ENCODE measurements around the gene ACTR5.
A peak's percentile ranks its signal among the peaks of the same experiment; 100 is the strongest.

ACTR5 gene

DNA sequence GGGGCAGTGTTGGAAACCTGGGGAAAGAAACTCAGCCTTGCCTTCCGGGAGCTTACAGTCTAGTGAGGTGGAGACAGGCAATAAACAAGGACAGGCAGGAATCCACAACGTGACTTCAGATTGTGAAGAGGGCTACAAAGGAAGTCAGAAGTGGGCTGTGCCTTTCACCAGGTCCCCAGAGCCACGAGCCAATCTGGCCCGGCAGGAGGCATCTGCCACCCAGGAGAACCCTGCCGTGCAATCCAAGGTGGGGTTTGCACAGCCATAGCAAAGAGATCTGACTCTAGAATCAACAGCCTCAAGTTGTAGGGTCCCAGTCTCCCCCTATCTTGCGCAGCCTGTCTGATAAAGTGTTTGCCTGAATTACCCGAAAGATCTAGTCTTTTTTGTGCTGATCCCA is 18.5 kb upstream of the ACTR5 start:
- DNase-seq, result peak; percentile 31

DNA sequence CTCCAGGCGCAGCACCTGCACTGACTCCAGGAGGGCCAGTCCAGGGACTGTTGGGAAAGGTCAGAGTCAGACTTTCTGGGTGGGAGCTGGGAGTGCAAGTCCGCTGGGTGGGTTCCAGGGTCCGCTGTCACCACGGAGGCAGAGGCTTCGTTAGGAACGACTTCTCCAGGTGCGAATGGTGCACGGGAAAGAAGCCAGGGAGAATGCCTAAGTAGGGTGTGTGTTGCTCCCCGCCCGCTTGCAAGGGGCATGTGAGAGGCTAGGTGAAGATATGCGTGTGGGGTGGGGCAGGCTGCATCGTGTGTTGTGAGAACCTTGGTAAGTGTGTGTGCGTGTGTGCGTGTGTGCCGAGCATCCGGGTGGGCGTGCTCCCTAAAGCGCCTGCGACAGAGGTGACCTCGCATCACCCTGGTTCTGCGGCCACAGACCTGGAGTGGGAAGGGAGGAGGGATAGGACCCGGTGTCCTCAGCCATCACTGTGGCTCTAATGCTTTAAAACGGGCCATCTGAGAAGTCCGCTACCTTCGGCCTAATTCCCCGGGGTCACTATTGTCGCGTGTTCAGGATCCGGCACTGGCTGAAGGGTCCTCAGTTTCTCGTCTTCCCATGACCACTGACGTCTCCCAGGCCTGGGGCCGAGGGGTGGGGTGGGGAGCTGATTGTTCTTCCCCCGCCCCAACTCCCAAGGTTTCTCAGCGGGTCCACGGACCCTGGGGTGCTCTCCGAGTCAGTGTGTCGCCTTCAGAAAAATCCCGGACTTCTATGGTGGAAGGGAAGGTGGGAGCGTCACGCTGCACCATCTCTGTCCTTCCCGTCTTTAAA is 17.9 kb upstream of the ACTR5 start:
- DNase-seq, result peak; percentile 37

DNA sequence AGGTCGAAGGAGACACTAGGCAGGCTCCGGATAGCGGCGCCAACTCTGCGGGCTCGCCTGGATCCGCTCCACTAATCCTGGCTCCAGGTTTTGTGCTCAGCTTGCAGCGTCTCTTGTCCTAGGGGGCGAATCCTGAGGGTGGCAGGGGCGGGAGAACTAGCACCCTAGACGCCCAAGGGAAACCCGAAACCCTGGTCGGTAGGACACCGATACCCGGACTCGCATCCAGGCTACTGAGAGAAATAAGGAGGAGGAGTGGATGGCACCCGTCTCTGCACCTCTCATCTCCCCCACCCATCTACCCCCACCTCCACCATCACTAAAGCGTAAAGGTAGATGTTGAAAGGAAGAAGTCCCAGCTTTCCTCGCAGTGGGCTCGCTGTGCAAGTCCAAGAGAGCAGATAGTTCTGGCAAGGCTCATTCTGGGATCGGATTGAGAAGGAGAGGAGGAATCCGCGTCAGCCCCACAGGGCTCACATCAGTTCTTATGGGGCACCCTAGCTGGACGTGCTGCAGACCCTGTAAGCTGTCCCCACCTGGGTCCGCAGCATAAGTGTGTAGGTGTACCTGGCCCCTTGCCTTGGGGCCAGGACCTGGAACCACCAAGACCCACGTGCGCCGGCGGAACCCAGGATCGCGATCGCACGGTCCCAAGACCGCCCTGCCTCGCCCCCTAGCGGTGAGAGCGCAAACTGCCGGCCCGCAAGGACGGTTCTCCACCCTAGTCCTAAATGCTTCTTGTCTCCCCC is 17.1 kb upstream of the ACTR5 start:
- peak; percentile 94 for DNase-seq

DNA sequence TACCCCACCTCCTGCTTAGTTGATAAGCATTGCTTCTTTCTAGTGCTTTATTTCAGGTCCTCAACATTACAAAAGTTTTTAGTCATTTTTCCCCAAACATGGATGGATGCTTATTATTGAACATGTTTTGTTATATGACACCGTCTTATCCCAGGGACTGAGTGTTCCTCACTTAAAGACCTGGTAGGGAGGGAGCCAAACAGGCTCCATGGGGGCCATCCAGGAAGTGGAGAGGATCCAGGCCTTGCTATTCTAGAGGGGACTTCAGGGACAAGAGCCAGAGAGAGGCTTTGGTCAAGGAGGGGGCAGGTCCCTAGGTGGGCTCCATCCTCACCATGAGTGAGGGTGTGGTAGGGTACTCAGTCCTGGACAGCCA is 16.5 kb upstream of the ACTR5 start:
- no peak for DNase-seq

DNA sequence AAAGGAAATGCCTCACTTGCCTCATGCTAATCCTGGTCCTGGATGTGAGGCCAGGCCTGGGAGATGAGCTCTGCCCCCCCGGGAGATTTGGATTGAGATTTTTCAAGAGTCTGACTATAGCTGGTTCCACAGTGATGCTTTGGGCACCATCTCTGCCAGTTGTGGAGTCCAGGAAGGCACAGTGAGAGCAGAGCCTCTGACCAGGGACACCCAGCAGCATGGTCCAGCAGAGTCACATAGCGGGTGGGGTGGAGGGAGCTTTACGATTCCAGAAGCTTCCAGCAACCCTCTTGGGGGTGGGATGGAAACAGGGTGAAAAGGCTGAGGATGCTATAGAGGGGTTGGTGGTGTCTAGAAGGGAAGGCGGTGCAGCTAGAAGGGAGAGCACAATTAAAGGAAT is 15.3 kb upstream of the ACTR5 start:
- no peak for DNase-seq

DNA sequence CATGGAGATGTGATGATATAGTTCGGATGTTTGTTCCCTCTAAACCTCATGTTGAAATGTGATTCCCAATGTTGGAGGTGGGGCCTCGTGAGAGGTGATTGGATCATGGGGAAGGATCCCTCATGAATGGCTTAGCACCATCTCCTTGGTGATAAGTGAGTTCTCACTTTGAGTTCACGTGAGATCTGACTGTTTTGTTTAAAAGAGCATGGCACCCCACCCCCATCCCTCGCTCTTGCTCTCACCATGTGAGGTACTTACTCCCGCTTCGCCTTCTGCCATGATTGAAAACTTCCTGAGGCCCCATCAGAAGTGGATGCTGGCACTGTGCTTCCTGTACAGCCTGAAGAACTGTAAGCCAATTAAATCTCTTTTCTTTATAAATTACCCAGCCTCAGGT is 13.1 kb upstream of the ACTR5 start:
- no peak for DNase-seq

DNA sequence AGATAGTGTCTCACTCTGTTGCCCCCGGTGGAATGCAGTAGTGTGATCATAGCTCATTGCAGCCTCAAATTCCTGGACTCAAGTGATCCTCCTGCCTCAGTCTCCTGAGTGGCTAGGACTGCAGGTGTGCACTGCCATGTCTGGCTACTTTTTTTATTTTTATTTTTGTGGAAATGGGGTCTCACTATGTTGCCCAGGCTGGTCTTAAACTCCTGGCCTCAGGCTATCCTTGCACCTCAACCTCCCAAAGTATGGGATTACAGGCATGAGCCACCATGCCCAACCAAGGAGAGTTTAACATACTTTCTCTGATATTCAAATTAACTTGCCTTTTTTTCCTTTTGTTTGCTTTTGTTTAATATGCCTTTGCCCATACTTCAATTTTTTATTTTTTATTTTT is 10.4 kb upstream of the ACTR5 start:
- no peak for DNase-seq

DNA sequence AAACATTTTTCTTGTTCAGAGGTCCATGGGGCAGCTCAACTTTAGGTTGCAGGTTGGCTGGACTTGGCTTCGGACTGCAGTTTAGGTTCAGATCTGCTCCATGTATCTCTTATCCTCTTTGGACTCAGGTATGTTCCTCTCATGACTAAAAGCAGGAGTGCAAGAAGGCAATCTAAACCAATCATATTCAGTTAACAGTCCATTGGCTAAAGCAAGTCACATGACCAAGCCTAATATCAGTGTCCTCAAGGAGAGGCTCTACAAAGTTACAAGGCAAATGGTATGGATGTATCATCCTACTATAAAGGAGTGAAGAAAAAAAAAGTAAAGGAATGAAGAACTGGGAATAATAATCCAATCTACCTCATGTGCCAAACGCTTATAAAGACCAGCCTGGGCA is 2.5 kb upstream of the ACTR5 start:
- DNase-seq, result no peak

DNA sequence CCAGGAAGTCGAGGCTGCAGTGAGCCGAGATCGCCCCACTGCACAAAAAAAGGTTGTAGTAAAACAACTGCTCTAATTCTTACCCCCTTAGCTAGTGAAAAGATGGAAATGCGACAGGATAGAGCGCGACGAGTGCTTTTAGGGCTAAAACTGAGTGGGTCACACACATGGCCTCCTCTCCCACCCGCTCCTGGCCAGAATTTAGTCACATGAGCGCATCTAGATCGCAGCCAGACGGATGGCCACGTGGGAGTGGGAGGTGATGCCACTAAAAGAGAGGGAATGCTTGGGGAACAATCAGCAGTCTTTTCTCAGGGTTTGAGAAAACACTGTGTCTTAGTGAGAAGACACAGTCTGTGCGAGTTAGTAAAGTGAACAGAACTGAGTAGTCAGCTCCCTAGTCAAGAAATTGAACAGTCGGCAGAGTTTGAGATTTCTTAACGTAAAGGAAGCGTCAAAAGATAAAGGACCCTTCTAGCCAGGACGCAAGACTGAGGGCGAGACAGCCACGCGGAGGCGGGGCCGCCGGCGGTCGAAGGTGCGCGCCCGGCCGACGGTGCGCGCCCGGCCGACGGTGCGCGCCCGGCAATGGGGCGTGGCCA is 664 bp upstream of the ACTR5 start:
- no peak for DNase-seq

DNA sequence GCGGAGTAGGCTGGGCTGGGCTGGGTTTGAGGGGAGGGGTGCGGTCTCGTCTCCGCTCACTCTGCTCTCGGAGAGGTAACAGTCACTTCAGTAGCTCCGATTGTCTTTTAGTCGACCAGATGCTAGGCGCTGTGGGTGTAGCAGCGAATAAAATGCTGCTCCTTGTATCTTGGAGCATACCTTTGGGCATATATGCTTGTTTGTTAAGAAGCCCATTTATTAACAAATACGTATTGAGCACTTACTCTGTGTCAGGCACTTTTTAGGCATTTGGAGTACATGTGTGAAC is 545 bp downstream of the ACTR5 start:
- no peak for DNase-seq

DNA sequence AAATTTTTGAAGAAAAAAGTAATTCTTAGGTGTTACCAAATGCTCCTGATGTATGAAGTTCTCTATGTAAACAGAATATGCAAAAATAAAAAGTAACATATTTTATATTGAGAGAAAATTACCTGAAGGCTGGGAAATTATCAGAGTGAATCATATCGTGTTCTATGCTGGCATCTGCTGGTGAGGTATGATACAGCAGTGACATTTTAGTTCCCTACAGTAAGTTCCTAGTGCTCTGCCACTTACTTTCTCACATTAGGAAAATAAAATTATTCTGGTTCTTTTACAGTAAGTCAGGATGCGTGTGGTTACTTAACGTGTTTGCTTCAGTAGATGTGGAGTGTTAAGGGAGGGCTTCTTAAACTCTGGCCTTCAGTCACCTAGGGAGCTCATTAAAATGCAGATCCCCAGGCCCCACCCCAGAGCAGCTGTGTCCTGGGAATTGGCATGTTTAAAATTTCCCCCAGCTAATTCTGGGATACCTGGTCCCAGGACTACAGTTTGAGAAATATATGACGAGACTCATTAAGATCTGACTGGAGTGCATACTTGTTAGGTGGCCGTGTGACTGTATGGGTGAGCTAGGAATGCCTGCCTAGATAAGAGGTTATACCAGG is 3.2 kb downstream of the ACTR5 start:
- peak; percentile 32 for DNase-seq

DNA sequence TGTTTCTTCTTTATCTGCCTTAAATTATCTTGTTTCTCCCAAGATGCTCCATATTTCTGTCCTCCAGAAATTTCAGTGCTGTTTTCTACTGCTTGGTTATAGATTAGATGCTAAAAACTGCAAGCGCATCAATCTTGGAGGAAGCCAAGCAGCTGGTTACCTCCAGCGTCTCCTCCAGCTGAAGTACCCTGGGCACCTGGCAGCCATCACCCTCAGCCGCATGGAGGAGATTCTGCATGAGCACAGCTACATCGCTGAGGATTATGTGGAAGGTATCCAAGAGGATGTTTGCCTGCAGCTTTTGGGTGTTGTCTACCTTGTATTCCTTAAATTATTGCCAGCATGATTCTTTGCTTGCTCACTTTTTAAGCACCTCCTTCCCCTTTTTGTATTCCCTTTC is 3.8 kb downstream of the ACTR5 start:
- DNase-seq, result no peak

DNA sequence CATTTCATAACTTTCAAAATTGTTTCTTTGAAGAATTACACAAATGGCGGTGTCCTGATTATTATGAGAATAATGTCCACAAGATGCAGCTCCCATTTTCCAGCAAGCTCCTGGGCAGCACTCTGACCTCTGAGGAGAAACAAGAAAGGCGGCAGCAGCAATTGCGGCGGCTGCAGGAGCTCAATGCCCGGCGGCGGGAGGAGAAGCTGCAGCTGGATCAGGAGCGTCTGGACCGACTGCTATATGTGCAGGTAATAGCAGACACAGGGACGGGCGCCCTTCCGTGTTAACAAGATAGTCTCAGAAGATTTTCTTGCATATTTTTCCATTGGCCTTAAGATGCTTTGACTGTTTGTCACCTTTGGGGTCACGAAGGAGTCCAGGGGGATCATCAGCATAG is 6.7 kb downstream of the ACTR5 start:
- DNase-seq, result no peak

DNA sequence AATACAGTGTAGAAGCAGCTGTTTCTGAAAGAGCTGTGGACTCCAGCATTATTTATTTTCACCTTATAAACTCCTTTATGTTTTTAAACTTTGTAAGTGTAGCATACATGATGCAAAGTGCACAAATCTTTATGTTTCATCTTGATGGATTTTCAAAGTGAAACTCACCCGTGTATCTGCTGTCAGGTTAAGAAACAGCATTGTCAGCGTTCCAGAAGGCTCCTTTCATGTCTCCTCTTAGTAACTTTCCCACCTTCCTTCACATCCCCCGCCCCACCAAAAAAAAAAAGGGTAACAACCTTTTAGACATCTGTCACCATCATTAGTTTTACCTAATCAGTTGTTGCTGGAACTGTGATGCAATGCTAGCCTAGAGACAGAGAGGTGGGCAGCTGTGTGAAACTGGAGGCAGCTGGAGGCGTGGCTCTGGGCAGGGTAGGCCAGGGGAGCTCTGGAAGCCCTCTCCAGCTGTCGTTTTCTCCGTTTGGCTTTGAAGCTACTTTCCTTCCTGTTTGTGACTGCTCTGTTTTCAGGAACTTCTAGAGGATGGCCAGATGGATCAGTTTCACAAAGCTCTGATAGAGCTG is 7.2 kb downstream of the ACTR5 start:
- DNase-seq, result no peak

DNA sequence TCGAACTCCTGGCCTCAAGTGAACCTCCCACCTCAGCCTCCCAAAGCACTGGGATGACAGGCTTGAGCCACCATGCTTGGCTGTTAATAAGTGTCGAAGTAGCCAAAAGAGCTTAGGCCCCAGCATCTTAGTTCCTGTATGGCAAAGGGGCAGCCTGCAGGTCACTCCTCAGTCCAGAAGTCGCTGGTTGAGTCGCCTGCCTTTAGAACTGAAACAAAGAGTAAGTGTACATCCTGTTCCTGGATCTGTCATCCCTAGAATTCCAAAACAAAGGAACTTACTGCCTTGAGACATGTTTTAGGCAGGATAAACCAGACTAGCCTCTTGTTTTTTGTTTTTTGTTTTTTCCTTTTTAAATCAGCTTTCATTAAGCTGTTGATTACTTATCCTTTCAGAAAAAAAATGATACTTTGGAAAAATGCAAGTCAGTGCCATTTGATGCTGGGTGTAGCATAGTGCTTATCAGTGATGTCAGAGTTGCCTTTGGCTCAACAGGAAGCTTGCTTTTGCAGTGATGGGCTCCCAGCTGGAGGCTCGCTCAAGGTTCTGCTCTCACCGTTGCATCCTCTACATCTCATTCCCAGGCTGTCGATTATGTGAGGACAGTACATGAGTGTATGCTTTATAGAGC is 9.0 kb downstream of the ACTR5 start:
- DNase-seq, result no peak

DNA sequence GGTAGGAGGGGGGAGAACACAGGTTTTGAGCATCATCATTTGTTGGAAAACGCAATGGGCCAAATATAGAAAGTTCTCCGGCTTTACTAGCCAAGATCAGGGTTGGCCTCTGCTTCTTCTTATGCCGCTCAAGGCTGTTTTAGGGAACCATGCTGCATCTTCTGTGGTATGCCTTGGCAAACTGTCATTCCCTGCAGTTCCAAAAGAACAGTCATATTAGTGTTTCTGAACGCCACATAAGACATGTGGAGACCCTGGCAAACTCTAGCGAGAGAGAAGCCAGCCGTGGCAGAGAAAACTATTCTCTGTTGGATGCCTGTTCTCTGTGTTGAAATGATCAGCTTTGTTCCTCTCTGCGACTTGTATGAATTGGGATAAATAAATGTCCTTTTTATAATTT is 10.8 kb downstream of the ACTR5 start:
- DNase-seq, result no peak

DNA sequence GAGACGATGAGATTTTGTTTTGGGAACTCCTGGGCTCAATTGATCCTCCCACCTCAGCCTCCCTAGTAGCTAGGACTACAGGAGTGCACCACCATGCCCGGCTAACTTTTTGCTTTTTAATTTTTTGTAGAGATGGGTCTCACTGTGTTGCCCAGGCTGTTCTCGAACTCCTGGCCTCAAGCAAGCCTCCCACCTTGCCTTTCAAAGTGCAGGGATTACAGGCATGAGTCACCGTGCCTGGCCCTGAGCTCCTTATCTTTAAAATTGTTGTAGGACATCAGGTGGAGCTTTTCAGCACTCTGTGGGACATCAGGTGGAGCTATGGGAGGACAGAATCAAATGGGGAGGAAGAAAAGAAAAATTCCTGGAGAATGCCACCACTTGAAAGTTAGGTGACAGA is 12.7 kb downstream of the ACTR5 start:
- DNase-seq, result no peak

DNA sequence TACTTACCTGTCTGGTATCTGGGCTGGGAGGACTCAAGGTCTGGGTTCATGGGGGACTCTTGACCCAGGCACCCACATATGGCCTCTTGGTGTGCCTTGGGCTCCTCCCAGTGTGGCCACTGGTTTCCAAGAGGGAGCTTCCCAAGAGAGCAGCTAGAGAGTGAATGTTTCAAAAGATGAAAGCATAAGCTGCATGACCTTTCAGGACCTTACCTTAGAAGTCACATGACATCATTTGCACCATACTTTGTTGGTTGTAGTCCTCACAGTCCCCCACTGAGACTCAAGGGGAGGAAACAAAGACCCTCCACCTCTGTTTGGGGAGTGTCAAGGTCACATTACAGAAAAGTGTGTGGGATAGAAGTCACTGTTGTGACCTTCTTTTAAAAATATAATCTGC is 13.9 kb downstream of the ACTR5 start:
- no peak for DNase-seq

DNA sequence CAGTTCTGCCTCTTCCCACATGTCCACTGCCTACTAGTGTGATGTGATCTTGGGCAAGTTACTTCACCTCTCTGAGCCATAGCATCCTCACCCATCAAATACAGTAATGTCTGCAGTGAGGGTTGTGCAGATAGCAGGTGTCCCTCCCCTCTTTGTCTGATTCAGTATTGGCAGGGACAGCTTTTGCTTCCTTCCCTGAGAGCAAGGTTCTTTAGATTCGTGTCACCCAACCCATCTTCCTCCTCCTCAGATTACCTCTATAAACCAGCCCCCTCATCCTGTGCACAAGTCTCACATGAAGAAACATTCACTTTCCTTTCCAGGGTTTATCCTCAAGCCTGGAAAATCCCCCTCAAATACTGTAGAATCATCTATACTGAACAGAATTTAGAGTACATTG is 15.4 kb downstream of the ACTR5 start:
- DNase-seq, result no peak

DNA sequence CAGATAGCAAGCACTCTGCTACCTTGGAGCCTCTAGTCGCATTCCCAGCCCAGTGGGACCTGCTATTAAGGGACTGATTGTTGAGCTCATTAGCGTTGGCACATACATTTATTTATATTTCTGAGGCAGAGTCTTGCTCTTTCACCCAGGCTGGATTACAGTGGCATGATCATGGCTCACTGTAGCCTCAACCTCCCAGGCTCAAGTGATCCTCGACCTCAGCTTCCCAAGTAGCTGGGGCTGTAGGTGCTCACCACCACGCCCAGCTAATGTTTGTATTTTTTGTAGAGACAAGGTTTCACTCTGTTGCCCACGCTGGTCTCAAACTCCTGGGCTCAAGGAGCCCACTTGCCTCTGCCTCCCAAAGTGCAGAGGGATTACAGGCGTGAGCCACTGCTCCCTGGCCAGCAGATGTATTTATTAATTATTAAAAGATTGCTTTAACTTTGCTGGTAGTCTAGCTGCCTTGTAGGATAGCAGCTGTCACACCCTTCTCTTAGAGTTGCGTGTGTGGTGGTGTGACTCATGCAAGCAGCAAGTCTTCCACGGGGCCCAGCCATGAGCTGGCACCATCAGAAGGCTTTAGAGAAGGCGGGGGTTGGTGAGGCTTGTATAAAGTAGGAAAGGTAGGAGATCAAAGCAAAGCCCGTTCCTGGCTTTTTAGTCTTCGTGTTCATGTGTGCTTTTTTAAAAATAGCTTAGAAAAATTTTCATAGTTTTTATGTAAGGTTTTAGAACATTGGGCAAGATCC is 16.5 kb downstream of the ACTR5 start:
- DNase-seq, result peak; percentile 60

DNA sequence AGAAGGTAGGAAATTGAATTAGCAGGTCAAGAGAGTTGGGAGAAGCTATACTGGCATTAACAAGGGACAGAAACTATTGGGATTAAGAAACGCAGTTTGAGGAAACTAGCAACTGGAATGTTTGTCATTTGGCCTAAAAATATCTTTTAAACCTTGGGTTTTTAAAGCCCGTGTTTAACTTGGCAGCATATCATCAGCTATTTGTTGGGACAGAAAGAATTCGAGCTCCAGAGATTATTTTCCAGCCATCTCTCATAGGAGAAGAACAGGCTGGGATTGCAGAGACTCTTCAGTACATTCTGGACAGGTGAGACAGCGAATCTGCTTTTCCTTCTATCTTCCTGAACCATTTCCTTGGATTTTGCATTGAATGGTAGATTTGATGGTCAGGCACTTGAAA is 17.8 kb downstream of the ACTR5 start:
- no peak for DNase-seq

Data from 8988T (cell line).